ENCODE results near the gene MGA. TPM values are rescaled to one million over a fixed set of nuclear protein-coding genes. Genes with fewer than 3 reads are reported as not detected.
A peak's percentile ranks its signal among the peaks of the same experiment; 100 is the strongest.

MGA gene
- total RNA-seq, 3 donors from 2014 or later = 27.9 to 37.3 (median 31.6) TPM

- H3K27me3 Mint-ChIP-seq (ENCODE audit: low read depth) = no peaks in the 10 kb centered on the region
- ATAC-seq (peak; percentile 91), DNase-seq (peak; percentile 94)
- H3K9me3 Mint-ChIP-seq = no peaks in the 10 kb centered on the region
- peak within 1 kb of the TSS; percentile 93 for H3K4me3 Mint-ChIP-seq
- H3K36me3 Mint-ChIP-seq (ENCODE audit: insufficient read depth) = peaks cover 5% of the 10 kb centered on the region
- peaks cover 53% of the 10 kb centered on the region for H3K4me1 Mint-ChIP-seq (ENCODE audit: low read depth)
Observed at GRCh38 chr15:41774062-41774881, 114.1 kb downstream of the MGA start, which contains the start of gene MAPKBP1. MAPKBP1 (plus strand) TSS chr15:41774484; CDS start chr15:41775276, 792 bp downstream.

- Mint-ChIP-seq H3K27me3 (ENCODE audit: low read depth) (no peaks in the 10 kb centered on the region), H3K36me3 (ENCODE audit: insufficient read depth) (peaks cover 7% of the 10 kb centered on the region), H3K4me1 (ENCODE audit: low read depth) (peaks cover 59% of the 10 kb centered on the region), H3K9me3 (no peaks in the 10 kb centered on the region), H3K4me3 (peak overlapping the region; percentile 93)
- DNase-seq = no peak
- ATAC-seq = peak in 1 of 2 donors; percentile 0
Observed at GRCh38 chr15:41774882-41775417, 114.7 kb downstream of the MGA start.

GRCh38 chr15:41775651-41776050, 115.4 kb downstream of the MGA start:
- H3K9me3 Mint-ChIP-seq = no peaks in the 10 kb centered on the region

GRCh38 chr15:41777421-41777973, 117.3 kb downstream of the MGA start:
- DNase-seq = no peak
- no peaks in the 10 kb centered on the region for H3K27me3 Mint-ChIP-seq (ENCODE audit: low read depth)
- H3K36me3 Mint-ChIP-seq (ENCODE audit: insufficient read depth) = peaks cover 11% of the 10 kb centered on the region
- H3K9me3 Mint-ChIP-seq = no peaks in the 10 kb centered on the region
- ATAC-seq = no peak
- H3K4me3 Mint-ChIP-seq = no peak overlapping the region
- H3K4me1 Mint-ChIP-seq (ENCODE audit: low read depth) = peaks cover 67% of the 10 kb centered on the region

More at GRCh38 chr15:41775651-41776050, 115.4 kb downstream of the MGA start:
- DNase-seq (no peak), ATAC-seq (no peak)
- H3K4me1 Mint-ChIP-seq (ENCODE audit: low read depth) = peaks cover 63% of the 10 kb centered on the region
- H3K4me3 Mint-ChIP-seq = peak overlapping the region; percentile 93
- H3K36me3 Mint-ChIP-seq (ENCODE audit: insufficient read depth) = peaks cover 11% of the 10 kb centered on the region
- no peaks in the 10 kb centered on the region for H3K27me3 Mint-ChIP-seq (ENCODE audit: low read depth)

GRCh38 chr15:41778521-41778920, 118.3 kb downstream of the MGA start:
- no peak for DNase-seq
- Mint-ChIP-seq H3K9me3 (no peaks in the 10 kb centered on the region), H3K4me3 (no peak overlapping the region), H3K4me1 (ENCODE audit: low read depth) (peaks cover 63% of the 10 kb centered on the region), H3K27me3 (ENCODE audit: low read depth) (no peaks in the 10 kb centered on the region), H3K36me3 (ENCODE audit: insufficient read depth) (peaks cover 15% of the 10 kb centered on the region)
- no peak for ATAC-seq

GRCh38 chr15:41779662-41780157, 119.5 kb downstream of the MGA start:
- DNase-seq = no peak
- H3K4me3 Mint-ChIP-seq = no peak overlapping the region
- no peaks in the 10 kb centered on the region for H3K27me3 Mint-ChIP-seq (ENCODE audit: low read depth)
- H3K9me3 Mint-ChIP-seq = no peaks in the 10 kb centered on the region
- ATAC-seq = no peak
- peaks cover 59% of the 10 kb centered on the region for H3K4me1 Mint-ChIP-seq (ENCODE audit: low read depth)
- H3K36me3 Mint-ChIP-seq (ENCODE audit: insufficient read depth) = peaks cover 15% of the 10 kb centered on the region

GRCh38 chr15:41780266-41780665, 120.1 kb downstream of the MGA start:
- ATAC-seq = no peak
- Mint-ChIP-seq H3K4me1 (ENCODE audit: low read depth) (peaks cover 56% of the 10 kb centered on the region), H3K4me3 (no peak overlapping the region), H3K36me3 (ENCODE audit: insufficient read depth) (peaks cover 15% of the 10 kb centered on the region), H3K27me3 (ENCODE audit: low read depth) (no peaks in the 10 kb centered on the region), H3K9me3 (no peaks in the 10 kb centered on the region)
- DNase-seq = no peak

- peaks cover 51% of the 10 kb centered on the region for H3K4me1 Mint-ChIP-seq (ENCODE audit: low read depth)
- ATAC-seq (no peak), DNase-seq (no peak)
- no peak overlapping the region for H3K4me3 Mint-ChIP-seq
- H3K9me3 Mint-ChIP-seq = no peaks in the 10 kb centered on the region
- no peaks in the 10 kb centered on the region for H3K27me3 Mint-ChIP-seq (ENCODE audit: low read depth)
- H3K36me3 Mint-ChIP-seq (ENCODE audit: insufficient read depth) = peaks cover 15% of the 10 kb centered on the region
Observed at GRCh38 chr15:41780727-41781126, 120.5 kb downstream of the MGA start.

- ATAC-seq (no peak), DNase-seq (no peak)
- H3K4me3 Mint-ChIP-seq = no peak overlapping the region
- H3K36me3 Mint-ChIP-seq (ENCODE audit: insufficient read depth) = peaks cover 15% of the 10 kb centered on the region
- peaks cover 37% of the 10 kb centered on the region for H3K4me1 Mint-ChIP-seq (ENCODE audit: low read depth)
- no peaks in the 10 kb centered on the region for H3K9me3 Mint-ChIP-seq
- H3K27me3 Mint-ChIP-seq (ENCODE audit: low read depth) = no peaks in the 10 kb centered on the region
Observed at GRCh38 chr15:41782371-41783282, 122.4 kb downstream of the MGA start.

- peaks cover 32% of the 10 kb centered on the region for H3K4me1 Mint-ChIP-seq (ENCODE audit: low read depth)
- no peak overlapping the region for H3K4me3 Mint-ChIP-seq
- DNase-seq = no peak
- no peaks in the 10 kb centered on the region for H3K27me3 Mint-ChIP-seq (ENCODE audit: low read depth)
- H3K9me3 Mint-ChIP-seq = no peaks in the 10 kb centered on the region
- ATAC-seq = no peak
- H3K36me3 Mint-ChIP-seq (ENCODE audit: insufficient read depth) = peaks cover 15% of the 10 kb centered on the region
Observed at GRCh38 chr15:41783296-41783695, 123.1 kb downstream of the MGA start.

GRCh38 chr15:41788262-41788661, 128.1 kb downstream of the MGA start:
- H3K36me3 Mint-ChIP-seq (ENCODE audit: insufficient read depth) = peaks cover 2% of the 10 kb centered on the region
- DNase-seq (no peak), ATAC-seq (no peak)
- no peak overlapping the region for H3K4me3 Mint-ChIP-seq
- peaks cover 41% of the 10 kb centered on the region for H3K4me1 Mint-ChIP-seq (ENCODE audit: low read depth)
- no peaks in the 10 kb centered on the region for H3K27me3 Mint-ChIP-seq (ENCODE audit: low read depth)
- H3K9me3 Mint-ChIP-seq = no peaks in the 10 kb centered on the region

GRCh38 chr15:41789236-41789635, 129.0 kb downstream of the MGA start:
- H3K4me1 Mint-ChIP-seq (ENCODE audit: low read depth) = peaks cover 41% of the 10 kb centered on the region
- no peak for DNase-seq
- H3K27me3 Mint-ChIP-seq (ENCODE audit: low read depth) = no peaks in the 10 kb centered on the region
- no peaks in the 10 kb centered on the region for H3K9me3 Mint-ChIP-seq
- no peak overlapping the region for H3K4me3 Mint-ChIP-seq
- H3K36me3 Mint-ChIP-seq (ENCODE audit: insufficient read depth) = no peaks in the 10 kb centered on the region
- ATAC-seq = no peak

GRCh38 chr15:41789662-41790061, 129.5 kb downstream of the MGA start:
- Mint-ChIP-seq H3K4me3 (no peak overlapping the region), H3K9me3 (no peaks in the 10 kb centered on the region), H3K27me3 (ENCODE audit: low read depth) (no peaks in the 10 kb centered on the region), H3K4me1 (ENCODE audit: low read depth) (peaks cover 43% of the 10 kb centered on the region), H3K36me3 (ENCODE audit: insufficient read depth) (no peaks in the 10 kb centered on the region)
- ATAC-seq (no peak), DNase-seq (no peak)

- Mint-ChIP-seq H3K4me1 (ENCODE audit: low read depth) (peaks cover 44% of the 10 kb centered on the region), H3K4me3 (no peak overlapping the region), H3K36me3 (ENCODE audit: insufficient read depth) (no peaks in the 10 kb centered on the region), H3K27me3 (ENCODE audit: low read depth) (no peaks in the 10 kb centered on the region), H3K9me3 (no peaks in the 10 kb centered on the region)
- ATAC-seq (no peak), DNase-seq (no peak)
Observed at GRCh38 chr15:41790169-41790568, 130.0 kb downstream of the MGA start.
